HG03280 (cell line): Measurements from ENCODE around the gene CACNA2D3.
"Not testable (repeated sequence)": the region's sequence is repeated elsewhere in the genome, so short reads cannot be mapped to it uniquely, and the experiment has no call there.

Experiments used
- ATAC-seq: cut with Tn5 transposase; IDR thresholded peaks from one replicate; pipeline ENCODE4 v1.9.1; 2021; ENCODE audit warnings: mild to moderate bottlenecking, moderate library complexity; ENCODE audit not compliant: unreplicated experiment

The CACNA2D3 gene

DNA sequence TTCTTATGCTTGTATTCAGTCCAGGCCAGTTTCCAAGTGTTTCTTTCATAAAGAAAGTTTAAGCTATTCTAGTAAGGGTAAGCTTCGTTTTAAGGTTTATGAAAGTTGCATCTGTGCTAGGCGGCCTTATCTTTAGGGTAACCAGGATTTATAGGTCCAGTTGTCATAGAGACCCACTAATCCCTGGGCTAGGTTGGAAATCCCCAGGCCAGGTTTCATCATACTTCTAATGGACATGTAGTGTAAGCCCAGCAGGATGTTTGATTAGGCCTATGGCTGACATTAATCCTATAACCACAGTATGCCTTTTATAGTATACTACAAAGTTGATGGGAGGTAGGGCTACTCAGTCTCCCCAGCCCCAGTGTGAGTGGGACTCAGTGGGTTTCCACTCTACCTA, 312.4 kb downstream of the CACNA2D3 start:
- no peak for ATAC-seq

DNA sequence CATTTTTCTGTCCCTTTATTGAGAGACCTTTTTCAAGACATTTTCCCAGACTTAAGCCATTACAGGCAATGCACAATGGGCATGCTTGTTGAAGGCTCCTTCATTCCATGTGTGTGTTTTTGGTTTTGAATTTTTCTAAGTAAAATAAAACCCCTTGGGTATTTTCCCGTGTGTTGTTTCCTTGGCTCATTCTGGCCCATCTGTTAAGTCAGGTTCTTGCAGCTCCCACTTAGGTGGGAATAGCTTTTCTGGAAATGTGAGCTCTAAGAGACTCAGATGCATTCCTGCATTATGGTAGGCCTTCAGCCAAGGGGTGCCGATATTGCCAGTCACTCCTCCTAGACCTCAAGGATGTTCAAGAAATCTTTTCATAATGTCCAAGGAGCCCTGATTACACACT, 314.9 kb downstream of the CACNA2D3 start:
- ATAC-seq: no peak

DNA sequence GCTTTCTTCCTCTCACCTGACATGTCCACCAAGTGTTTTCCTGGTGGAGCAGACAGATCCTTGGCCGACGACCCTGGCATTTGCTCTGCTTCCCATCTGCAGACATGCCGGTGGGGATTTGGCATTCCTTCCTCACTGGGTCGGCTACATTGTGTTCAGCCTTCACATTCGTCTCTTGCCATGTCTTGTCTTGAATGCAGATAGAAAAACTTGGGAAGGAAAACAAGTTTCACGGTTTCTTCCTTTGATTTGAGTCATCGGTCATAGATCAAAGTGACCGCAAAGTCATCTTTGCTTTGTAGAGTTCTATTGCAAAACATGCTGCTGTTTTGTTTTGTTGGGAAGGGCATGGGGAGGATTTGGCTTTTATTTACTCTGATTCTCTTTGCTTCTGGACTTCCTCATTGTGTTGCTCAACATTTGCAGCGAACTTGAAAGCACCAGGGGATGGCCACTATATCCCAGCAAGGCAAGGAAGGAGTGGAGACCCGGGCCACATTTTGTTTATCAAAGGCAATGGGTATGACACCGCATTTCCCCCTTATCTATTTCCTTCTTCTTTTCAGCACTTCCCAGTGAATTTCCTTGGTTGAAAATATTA, 321.3 kb downstream of the CACNA2D3 start:
- no peak for ATAC-seq

DNA sequence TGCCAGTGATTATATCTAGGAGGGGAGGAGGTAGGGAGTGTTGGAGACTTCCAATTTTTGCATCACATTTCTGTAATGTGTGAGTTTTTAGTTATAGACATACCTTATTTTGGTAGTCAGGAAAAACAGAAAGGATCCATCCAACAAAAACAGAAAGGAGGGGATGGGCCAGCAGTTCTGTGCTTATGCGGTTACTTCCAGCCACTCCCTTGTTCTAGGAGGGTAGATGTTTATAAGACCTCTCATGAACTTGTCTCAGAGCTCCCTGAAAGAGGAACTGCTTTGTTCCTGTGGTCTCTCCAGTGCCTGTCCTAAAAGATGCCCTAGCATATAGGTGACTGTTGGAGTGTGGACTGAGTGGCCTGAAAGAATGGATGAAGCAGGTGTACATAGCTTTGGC, 323.3 kb downstream of the CACNA2D3 start:
- ATAC-seq: no peak

DNA sequence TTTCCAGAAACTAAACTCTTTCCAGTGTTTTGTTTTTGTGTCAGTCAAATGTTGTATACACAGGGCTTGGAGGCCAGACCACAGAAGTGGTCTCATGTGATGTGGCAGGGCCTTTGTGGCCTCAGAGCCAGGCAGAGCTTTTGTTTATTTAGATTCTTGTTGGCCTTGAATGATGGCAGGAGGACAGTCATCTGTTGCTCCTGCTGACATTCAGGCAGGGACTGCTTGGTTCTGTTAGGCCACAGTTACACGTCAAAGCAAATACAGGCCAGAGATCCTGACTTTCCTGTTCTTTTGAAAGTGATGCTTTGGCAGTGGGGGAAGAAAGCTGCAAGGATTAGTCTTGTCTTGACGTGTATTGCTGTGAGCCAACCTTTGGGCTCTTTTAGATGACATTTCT, 325.1 kb downstream of the CACNA2D3 start:
- no peak for ATAC-seq

DNA sequence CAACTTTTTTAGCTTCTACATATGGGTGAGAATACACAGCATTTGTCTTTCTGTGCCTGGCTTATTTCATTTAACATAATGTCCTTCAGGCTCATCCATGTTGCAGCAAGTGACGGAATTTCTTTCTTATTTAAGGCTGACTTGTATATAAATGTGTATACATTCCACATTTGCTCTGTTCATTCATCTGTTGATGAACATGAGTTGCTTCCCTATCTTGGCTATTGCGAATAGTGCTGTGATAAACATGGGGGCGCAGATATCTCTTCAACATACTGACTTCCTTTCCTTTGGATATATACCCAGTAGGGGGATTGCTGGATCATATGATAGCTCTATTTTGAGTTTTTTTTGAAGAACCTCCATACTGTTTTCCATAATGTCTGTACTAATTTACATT, 332.5 kb downstream of the CACNA2D3 start:
- ATAC-seq: no peak

DNA sequence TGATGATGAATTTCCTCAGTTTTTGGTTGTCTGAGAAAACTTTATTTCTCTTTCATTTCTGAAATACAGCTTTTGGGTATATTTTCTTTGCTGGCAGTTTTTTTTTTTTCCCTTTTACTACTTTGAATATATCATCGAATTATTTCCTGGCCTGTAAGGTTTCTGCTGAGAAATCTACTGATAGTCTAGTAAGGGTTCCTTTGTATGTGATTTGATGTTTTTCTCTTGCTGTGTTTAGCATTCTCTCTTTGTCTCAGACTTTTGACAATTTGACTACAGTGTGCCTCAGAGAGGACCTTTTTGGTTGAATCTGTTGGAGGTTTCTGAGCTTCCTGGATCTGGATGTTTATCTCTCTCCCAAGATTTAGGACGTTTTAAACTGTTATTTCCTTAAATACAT, 336.0 kb downstream of the CACNA2D3 start:
- no peak for ATAC-seq

DNA sequence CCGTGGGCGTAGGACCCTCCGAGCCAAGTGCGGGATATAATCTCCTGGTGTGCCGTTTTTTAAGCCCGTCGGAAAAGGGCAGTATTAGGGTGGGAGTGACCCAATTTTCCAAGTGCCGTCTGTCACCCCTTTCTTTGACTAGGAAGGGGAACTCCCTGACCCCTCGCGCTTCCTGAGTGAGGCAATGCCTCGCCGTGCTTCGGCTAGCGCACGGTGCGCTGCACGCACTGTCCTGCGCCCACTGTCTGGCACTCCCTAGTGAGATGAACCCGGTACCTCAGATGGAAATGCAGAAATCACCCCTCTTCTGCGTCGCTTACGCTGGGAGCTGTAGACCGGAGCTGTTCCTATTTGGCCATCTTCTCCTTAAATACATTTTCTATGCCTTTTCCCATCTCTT, 342.2 kb downstream of the CACNA2D3 start:
- ATAC-seq: not testable (repeated sequence)

DNA sequence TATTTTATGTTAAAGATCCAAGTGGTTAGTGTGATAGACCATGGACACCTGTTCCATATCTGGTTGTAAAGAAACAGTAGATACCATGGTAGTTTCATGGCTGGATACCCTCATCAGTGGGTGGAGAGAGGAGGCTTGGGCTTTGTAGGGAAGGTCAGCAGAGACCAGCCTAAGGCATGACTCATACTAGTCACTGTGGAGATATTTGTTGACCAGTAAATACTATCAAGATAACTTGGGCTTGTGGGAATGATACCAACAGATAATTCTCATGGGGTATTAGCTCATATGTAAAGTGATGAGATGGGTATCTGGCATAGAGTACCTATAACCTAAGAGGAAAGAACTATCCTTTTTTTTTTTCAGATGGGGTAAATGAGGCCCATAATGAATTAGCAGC, 354.5 kb downstream of the CACNA2D3 start:
- ATAC-seq: no peak

DNA sequence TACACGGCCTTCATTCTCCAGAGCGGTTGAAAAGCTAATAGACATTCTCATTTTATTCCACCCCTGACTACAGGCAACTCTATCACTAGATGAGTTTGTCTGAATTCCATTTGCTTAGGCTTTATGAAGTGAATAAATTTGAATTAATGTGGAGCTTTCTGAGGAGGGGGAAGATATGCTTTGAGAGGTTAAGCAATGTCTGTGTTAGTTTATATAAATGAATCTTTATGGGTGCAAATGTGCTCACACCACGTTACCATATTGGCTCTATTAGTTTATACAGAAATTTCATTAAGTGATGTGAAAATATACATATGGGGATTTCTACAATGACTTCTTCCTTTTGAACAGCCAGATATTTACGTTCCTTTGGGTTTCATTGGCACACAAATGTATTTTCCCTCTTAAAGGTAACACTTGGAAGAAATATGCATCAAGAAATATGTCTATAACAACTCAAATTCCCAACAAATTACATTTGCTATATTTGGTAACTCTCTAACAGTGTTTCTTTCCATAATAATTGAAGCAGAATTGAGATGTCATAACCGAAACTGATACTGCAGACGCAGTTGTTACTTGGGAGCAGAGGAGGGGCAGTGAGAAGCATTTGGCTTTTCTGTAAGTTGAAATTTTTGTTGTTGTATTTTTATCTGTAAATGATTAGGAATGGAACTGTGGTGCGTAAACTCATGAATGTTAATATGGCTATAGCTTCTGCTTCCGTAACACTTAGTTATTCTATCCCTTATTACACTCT, 359.4 kb downstream of the CACNA2D3 start:
- no peak for ATAC-seq

DNA sequence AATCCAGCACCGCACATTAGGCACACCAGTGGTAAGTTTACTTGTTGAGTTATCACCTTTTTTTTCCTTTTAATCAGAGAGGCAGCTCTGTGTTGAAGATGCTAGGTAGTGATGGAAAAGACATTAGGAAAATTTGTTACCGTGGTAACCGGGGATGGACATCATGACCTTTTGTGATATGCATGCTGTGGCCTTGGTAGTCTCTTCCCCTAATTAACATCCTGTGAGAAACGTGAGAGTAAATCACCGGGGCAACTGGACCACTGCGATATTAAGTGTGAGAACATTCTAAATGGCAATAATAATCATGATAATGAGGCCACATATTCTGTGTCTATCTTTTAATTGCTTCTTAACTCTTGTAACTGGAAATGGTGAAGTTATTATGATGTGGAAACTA, 362.0 kb downstream of the CACNA2D3 start:
- no peak for ATAC-seq

DNA sequence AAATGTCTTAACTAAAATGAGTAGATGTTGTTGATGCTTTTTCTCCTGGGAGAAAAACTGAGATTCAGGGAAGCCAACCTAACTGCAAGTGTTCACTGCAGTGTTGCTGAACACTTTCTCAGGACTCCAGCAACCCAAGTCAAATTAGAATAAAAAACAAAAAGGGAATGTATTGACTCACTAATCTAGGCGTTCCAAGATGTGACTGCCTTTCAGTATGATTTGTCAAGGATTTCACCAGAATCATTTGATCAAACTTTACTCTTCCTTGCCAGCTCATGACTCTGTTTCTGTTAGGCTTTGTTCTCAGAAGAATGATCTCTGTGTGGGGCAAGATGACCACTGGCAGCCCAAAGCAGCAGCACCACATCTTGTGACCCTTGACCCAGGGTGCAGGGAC, 364.0 kb downstream of the CACNA2D3 start:
- no peak for ATAC-seq

DNA sequence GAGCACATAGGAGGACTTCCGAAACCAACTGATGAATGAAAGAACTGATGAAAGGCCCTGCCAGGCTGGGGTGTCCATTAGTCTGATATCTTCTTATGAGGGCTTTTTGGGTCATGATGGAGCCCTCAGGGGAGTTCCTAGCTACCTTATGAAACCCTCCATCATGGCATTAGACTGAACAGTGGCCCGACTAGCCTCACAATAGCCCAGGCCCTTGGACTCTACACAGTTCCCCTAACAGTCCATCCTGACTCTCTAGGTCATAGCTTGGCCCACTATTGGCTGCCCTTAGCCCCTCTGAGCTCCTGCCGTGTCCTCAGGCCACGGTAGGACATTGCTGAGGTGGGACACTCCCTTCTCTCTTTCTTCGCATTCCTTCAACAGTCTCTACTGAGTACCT, 365.9 kb downstream of the CACNA2D3 start:
- no peak for ATAC-seq

DNA sequence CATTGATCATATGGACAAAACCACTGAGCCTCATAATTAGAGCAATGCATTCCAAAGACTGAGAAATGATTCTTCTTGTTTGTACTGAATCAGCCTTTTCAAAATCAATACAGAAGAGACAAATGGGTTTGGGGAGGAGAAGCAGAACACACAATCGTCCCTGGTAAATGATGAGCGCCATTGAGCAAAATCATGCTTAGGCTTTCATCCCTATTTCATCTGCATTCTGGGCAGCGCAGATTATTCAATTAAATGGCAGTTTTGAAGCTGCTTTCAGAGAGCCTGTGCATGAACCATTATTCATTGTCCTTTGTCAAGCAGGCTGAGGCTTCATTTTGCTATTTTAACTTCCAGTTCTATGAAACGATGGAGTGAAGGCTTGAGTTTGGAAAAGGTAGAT, 371.9 kb downstream of the CACNA2D3 start:
- no peak for ATAC-seq

DNA sequence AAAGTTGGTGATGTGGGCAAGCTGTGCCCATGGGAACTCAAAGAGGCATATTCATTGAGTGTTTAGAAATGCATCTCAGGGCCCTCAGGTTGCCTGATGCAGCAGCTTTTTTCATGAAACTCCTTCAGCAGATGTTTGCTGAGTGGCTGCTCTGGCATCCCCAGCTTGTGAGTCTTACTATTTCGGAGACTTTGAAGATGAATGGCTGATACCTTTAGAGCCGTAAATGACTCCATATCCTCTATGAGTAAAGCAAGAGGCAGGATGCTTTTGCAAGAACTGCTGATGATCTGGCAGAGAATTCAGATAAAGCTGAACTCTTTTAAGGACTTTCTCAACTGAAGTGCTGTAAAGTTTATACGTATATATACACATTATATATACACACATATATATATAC, 384.3 kb downstream of the CACNA2D3 start:
- ATAC-seq: no peak

DNA sequence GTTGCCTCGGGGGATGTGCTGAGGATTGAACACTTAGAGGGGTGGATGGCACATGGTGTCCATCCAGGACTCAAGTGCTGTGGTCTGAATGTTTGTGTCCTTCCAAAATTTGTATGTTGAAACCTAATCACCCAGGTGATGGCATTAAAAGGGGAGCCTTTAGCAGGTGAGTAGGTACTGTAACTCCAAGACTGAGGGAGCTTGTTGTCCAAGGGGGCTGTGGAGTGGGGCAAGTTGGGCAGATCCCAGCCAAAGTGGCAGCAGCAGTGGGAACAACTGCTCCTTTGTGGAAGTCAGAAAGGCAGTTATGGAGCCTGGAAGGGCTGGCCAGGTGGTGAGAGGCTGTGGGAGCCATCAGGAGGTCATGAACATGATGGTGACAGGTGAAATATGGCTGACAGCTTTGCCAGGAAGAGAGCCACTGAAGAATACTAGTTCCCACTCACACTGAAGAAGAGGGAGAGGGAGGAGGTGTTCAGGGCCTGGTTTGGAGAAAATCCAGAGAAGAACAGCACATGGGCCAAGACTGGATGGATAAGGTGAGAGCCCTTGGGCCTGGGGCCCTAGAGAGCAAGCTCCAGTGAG, 385.6 kb downstream of the CACNA2D3 start:
- ATAC-seq: no peak

DNA sequence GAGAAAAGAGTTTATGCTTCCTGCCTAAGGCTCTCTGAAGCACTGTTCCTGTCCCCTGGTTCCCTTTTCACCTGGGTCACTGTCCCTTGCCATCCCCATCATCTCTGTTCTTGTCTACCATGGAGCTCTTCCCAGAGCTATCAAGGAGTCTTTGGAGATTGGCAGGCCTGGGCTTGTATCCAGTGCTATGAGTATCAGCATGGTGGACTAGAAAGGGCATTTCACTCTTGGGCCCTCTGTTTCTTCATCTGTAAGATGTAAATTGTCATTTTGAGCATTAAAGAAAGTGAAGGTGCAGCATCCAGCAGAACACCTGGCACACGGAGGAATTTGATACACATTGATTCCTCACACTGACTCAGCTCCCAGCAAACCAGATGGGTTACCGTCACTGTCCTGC, 388.2 kb downstream of the CACNA2D3 start:
- ATAC-seq: no peak

DNA sequence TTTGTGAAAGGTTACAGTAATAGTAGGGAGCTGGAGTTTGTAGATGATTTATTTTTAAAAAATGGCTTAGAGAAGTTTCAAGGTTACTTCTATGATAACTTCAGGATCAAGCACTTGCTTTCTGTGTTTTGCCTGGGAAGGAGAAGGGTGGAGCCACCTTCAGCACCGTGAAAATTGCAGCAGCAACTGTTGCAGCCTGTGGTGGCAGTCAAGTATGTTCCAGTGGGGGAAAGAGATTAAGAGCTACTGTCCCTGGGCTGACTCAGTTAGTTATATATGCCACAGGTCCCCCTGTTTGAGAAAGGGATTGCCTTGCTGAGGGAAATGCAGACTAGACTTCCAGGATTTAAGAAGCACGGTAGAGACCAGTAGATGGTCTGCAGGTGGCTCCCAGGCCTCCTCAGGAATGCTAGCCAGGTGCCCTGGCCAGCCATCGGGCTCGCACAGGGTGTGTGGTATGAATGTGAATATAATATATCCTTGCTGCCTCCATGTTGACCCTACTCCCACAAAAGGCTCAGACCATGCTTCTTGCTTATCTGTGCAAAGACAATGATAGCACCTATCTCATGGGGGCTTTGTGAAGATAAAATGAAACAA, 389.5 kb downstream of the CACNA2D3 start:
- ATAC-seq: no peak

DNA sequence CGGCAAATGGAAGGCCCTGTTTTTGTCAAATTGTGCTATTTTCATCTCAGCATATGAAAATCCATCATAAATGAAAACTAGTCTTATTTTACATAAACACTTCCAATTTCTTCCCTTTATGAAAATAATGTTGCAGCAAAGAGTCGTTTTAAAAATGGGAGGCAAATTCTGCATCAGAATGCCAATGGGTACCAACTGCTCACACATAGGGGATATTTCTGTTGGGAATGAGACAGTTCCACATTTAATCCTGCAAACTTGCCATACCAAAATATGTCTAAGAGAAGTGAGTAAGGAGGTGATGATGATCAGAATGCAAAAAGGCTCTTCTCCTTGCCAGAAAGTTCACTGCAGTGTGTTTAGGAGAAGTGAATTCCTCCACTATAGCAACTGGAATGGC, 391.7 kb downstream of the CACNA2D3 start:
- ATAC-seq: no peak

DNA sequence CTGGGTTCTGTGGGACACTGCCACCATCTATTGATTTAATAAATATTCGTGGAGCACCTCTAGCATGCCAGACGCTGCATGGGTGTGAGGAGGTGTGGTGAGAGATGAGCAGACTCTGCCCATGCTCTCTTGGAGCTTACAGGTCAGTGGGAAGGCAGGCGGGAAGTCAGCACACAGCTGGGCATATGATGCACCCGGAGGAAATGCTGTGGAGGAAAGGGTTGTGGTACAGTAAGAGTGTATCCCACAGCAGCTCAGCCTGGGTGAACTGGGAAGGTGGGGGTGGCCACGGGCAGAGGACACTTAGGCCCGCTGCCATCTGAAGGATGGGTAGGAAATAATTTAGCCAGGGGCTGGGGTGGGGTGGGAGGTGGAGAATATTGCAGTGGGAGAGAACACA, 392.1 kb downstream of the CACNA2D3 start:
- ATAC-seq: no peak

DNA sequence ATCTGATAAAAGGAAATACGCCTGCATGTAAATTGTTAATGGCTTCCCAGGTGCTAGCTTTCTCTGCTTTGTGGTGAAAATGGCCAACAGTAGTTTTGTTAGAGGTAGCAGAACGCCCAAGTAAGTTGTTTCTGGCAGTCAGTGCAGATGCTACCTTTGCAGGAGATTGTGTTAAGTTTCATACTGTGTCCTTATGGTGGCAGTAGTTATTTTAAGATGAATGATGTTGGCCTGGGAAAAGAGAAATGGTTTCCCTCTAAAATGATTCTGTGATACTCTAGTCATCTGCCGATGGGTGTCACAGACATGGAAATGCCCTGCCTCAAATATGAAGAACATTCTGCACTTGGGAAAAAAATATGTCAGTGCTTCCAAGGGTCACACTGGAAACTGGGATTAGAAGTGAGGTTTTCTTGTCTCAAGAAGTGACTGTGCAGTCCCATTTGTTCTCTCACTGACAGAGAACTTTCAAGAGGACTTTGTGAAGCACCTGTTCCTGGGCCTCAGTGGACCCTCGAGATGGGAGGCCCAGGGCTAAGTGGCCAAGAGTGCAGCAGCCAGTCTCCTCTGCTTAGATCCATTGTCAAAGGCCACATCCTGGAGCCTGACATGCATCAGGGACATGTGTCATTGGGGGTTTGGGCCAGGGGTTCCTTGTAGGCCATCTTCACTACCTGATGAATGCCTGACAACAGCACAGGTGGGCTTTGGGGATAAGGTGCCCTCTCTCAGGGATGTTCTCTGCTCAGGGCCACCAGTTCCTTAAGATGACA, 393.3 kb downstream of the CACNA2D3 start:
- no peak for ATAC-seq
